Fibroblast of villous mesenchyme (primary cell): ENCODE data around the gene FGGY. TPM values are rescaled to one million over a fixed set of nuclear protein-coding genes. Genes with fewer than 3 reads are reported as not detected.
A peak's percentile ranks its signal among the peaks of the same experiment; 100 is the strongest.
"Not testable (repeated sequence)": the region's sequence is repeated elsewhere in the genome, so short reads cannot be mapped to it uniquely, and the experiment has no call there.

Experiments
- DNase-seq: peaks from one replicate; pipeline ENCODE4 v3.0.0-alpha.2; 2010; ENCODE audit warnings: low read depth
- H3K4me3 ChIP-seq: 2 replicates; pipeline ENCODE4 v1.5.1; 2011; ENCODE audit warnings: low read depth, mild to moderate bottlenecking, low read length
- total RNA-seq: library from RNA; depleted of rRNA; stranded (reverse); fragments of >200 nt; gene quantifications from 2 replicates; pipeline ENCODE4 v1.2.3, GENCODE V29; 2012
- TF ChIP-seq, protein P1 (sequence below): IDR thresholded peaks from 2 replicates; pipeline ENCODE4 v1.5.1; 2012; ENCODE audit warnings: low read depth, mild to moderate bottlenecking, low read length; ENCODE audit not compliant: insufficient read depth

The FGGY gene
- total RNA-seq, 1 donor: 11.7 TPM

GRCh38 chr1:59574085-59574484 lies 277.2 kb downstream of the FGGY start:
- TF ChIP-seq, protein P1, sequence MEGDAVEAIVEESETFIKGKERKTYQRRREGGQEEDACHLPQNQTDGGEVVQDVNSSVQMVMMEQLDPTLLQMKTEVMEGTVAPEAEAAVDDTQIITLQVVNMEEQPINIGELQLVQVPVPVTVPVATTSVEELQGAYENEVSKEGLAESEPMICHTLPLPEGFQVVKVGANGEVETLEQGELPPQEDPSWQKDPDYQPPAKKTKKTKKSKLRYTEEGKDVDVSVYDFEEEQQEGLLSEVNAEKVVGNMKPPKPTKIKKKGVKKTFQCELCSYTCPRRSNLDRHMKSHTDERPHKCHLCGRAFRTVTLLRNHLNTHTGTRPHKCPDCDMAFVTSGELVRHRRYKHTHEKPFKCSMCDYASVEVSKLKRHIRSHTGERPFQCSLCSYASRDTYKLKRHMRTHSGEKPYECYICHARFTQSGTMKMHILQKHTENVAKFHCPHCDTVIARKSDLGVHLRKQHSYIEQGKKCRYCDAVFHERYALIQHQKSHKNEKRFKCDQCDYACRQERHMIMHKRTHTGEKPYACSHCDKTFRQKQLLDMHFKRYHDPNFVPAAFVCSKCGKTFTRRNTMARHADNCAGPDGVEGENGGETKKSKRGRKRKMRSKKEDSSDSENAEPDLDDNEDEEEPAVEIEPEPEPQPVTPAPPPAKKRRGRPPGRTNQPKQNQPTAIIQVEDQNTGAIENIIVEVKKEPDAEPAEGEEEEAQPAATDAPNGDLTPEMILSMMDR: no peak
- DNase-seq: peak; percentile 38
- no peak overlapping the region for H3K4me3 ChIP-seq

DNA sequence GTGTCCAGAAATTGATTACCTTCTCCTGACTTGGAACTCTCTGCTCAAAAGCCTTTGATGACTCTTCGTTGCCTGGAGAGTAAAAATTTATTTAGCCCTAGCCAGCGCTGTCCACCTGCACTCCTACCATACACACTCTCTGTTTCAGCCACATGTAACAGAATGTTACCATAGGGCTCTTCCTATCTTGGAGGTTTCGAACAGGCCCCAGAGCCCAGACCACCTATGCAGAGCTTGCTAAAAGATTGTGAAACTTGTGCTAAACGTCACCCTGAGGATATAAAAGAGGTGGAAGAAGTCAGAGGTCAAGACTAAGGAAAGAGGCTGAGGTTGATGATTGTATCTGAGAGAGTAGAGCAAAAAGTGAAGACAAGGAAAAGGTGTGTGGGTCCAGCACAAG lies 280.9 kb downstream of the FGGY start:
- TF ChIP-seq, protein P1: no peak
- no peak for DNase-seq
- no peak overlapping the region for H3K4me3 ChIP-seq

DNA sequence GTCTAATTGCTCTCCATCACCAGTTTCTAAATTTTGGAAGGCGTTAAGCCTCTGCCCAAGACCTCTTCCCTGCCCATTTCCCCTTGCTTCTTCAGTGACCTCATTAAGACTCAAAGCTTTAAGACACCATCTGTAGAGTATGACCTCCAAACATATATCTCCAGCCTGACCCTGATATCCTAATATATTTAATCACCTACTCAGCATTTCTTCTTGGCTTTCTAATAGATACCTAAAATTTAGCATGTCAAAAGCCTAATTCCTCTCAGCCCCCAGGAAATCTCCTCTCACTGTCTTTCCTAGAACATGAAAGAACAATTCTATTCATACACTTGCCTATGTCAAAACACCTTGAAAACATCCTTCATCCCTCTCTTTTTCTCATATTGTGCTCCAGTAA lies 282.3 kb downstream of the FGGY start:
- H3K4me3 ChIP-seq: no peak overlapping the region
- no peak for DNase-seq
- TF ChIP-seq, protein P1: no peak

DNA sequence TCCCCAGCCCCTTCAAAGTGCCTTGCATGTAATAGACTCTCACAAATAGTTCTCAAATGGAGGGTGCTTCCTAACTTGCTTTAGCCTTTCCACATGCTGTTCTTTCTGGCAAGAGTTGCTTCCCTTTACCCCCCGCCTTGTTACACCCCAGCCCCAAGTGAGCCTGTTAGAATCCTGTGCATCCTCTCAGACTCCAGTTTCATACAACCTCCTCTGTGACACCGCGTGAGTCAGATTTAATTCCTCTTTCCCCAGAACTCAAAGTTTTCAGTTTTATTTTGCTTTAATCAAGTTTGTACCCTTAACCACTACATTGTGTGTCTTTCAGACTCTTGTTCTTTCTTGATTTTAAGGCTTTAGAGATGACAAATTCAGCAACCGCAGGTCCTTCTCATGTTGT lies 283.4 kb downstream of the FGGY start:
- TF ChIP-seq, protein P1: no peak
- H3K4me3 ChIP-seq: no peak overlapping the region
- DNase-seq: no peak

GRCh38 chr1:59592410-59592809 lies 295.5 kb downstream of the FGGY start:
- not testable (repeated sequence) for DNase-seq, H3K4me3 ChIP-seq

DNA sequence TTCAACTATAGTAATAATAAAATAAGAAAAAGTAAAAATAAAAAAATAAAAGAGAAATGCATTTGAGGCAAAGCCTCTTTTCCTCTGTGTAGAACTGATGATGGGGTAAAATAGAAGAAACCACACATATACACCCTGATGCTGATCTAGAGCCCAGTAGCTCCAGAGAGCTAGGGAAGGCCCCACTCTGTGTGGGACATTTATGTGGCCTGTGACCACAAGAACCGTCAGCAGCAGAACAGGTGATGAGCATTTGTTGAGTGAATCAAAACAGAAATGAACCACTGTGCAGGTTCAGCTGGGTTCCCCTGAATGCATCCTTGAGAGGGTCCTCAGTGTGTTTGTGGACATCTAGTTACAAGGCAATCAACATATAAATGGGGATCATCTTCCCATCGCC lies 296.0 kb downstream of the FGGY start:
- no peak overlapping the region for H3K4me3 ChIP-seq
- TF ChIP-seq, protein P1: no peak
- no peak for DNase-seq

DNA sequence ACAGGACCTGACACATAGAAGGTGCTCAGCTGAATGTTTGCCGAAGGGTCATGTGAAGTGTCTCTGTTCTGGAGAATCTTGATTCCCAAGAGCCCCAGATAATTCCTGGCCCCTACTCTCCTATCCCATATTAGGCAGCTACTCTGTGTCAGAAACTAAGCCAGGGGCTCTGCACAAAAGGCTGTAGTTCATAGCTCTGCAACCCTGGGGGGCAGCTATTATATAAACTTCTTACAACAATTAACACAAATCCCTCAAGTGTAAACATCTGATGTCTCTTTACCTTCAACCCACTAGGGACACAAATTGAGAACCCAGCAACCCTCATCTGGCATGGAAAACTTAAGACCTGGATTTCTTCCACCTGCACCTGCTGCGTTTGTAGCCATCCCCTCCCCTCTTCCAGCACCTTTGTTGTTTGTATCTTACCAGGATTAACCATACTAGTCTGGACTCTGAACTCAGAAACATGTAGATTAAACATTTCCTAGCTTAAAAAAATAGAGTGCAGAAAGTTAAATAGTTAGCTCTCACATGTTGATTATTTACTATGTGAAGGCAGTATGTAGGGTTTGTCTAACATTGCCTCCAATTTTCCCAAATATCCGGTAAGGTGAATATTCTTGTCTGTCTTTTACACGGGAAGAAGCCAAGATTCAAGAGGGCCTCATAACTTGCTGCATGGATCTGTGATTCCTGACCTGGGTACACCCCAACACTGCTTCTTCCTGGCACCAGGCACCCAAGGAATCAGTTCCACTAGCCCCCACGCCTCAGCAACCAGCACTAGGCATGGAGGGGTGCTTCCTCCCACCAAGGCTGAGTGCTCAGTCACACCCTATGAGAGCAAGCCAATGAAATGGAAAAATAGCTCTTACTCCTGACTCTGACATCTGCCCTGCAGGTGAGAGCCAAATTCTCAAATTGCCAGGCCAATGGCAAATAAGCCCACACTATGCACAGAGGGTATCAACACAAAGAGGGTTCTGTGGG lies 297.2 kb downstream of the FGGY start:
- H3K4me3 ChIP-seq: no peak overlapping the region
- DNase-seq: no peak
- TF ChIP-seq, protein P1: no peak
